IMR-90 (cell line): ENCODE results near the gene HOXA2.

ENCODE experiments used
- CEBPB ChIP-seq: IDR thresholded peaks from 2 replicates; pipeline ENCODE4 v1.6.1; 2012; ENCODE audit warnings: low read depth, low read length, improper control_type of control experiment
- CHD1 ChIP-seq: IDR thresholded peaks from 2 replicates; pipeline ENCODE4 v1.6.1; 2012; ENCODE audit warnings: low read depth, low read length, improper control_type of control experiment
- MAFK ChIP-seq: IDR thresholded peaks from 2 replicates; pipeline ENCODE4 v1.6.1; 2012; ENCODE audit warnings: low read depth, low read length, improper control_type of control experiment
- TF ChIP-seq, protein P1 (sequence below): conservative IDR thresholded peaks from 2 replicates; pipeline ENCODE4 v1.5.1; 2012; ENCODE audit warnings: mild to moderate bottlenecking, low read depth, low read length, improper control_type of control experiment
- TF ChIP-seq, protein P2 (sequence below): fragments of 150-350 bp; IDR thresholded peaks from 2 replicates; pipeline ENCODE4 v1.6.1; 2017; ENCODE audit warnings: mild to moderate bottlenecking, antibody characterized with exemption, low read length, low read depth

DNA sequence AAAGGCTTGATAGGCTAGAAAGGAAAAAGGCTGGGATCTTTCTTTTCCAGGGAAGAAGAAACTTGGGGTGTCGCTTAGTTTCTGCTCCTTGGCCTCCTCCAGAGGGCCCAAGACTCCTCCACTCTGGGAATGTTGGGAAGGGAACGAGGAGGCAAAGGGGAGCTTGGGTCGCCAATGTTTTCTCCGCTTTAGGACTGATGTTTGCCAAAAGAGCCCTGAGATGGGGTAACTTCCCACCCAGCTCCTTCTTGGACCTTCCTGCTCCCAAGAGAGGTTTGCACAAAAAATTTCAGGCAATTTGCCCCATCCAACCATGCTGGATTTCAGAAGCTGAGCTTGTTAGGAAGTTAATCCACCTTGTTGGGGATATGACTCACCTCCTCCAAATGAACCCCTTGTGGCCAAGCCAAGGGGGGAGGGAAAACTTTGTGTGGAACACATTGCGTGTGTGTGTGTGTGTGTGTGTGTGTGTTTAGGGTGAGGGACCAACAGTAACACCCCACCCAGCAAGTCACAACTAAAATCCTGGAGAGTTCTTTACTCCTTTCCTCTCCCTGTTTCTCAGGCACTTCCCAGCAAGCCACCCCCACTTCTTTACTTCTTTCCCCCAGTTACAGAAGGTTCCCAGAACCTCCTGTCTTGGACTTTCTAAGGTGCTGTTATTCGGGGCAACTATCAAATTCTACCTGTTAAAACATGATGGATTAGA, 8.7 kb upstream of the HOXA2 start:
- TF ChIP-seq, protein P1, sequence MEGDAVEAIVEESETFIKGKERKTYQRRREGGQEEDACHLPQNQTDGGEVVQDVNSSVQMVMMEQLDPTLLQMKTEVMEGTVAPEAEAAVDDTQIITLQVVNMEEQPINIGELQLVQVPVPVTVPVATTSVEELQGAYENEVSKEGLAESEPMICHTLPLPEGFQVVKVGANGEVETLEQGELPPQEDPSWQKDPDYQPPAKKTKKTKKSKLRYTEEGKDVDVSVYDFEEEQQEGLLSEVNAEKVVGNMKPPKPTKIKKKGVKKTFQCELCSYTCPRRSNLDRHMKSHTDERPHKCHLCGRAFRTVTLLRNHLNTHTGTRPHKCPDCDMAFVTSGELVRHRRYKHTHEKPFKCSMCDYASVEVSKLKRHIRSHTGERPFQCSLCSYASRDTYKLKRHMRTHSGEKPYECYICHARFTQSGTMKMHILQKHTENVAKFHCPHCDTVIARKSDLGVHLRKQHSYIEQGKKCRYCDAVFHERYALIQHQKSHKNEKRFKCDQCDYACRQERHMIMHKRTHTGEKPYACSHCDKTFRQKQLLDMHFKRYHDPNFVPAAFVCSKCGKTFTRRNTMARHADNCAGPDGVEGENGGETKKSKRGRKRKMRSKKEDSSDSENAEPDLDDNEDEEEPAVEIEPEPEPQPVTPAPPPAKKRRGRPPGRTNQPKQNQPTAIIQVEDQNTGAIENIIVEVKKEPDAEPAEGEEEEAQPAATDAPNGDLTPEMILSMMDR: no peak
- TF ChIP-seq CEBPB: 0 out of 2 replicates have a peak, but pooled peaks have one; percentile 0
- TF ChIP-seq CHD1: no peak
- TF ChIP-seq MAFK: no peak
- TF ChIP-seq, protein P2, sequence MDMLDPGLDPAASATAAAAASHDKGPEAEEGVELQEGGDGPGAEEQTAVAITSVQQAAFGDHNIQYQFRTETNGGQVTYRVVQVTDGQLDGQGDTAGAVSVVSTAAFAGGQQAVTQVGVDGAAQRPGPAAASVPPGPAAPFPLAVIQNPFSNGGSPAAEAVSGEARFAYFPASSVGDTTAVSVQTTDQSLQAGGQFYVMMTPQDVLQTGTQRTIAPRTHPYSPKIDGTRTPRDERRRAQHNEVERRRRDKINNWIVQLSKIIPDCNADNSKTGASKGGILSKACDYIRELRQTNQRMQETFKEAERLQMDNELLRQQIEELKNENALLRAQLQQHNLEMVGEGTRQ: no peak
